ENCODE data around the gene CLPTM1L.
"Not testable (repeated sequence)": the region's sequence is repeated elsewhere in the genome, so short reads cannot be mapped to it uniquely, and the experiment has no call there.

GRCh38 chr5:1326532-1326875 is 18.4 kb downstream of the CLPTM1L start:
- TF ChIP-seq CTCF (IDR thresholded peaks at IDR 0.05; ENCODE audit: insufficient read depth, low read depth, low read length); EZH2 (IDR thresholded peaks at IDR 0.05; ENCODE audit: insufficient read depth, low read length): not testable (repeated sequence)

Data from astrocyte (in vitro differentiated cells and primary cell).